ENCODE measurements around the gene FOSB.

The FOSB gene

GRCh38 chr19:45524575-45525129 is 56.9 kb downstream of the FOSB start:
- Histone ChIP-seq H3K4me3 (ENCODE audit: low read depth in 1 of 2, low read length in 2 of 2) (no peak overlapping the region), H3K9ac (ENCODE audit: low read length) (no peak overlapping the region), H3K36me3 (ENCODE audit: insufficient read depth, low read length) (peaks cover 63% of the 10 kb centered on the region), H3K27ac (ENCODE audit: low read depth, low read length) (no peak overlapping the region), H3K27me3 (ENCODE audit: control insufficient read depth in 1 of 2, insufficient read depth in 2 of 2, low read length in 2 of 2) (no peaks in the 10 kb centered on the region), H3K4me1 (ENCODE audit: insufficient read depth, low read length) (peaks cover 14% of the 10 kb centered on the region), H3K9me3 (ENCODE audit: low read length) (no peaks in the 10 kb centered on the region)

Measured in muscle layer of colon (tissue), 2 donors.